Dermis blood vessel endothelial cell (primary cell): ENCODE results near the gene ZEB2. TPM values are rescaled to one million over a fixed set of nuclear protein-coding genes. Genes with fewer than 3 reads are reported as not detected.

Experiments
- DNase-seq: peaks from one replicate; pipeline ENCODE4 v3.0.0; 2010
- total RNA-seq: library from RNA; depleted of rRNA; stranded (reverse); fragments of >200 nt; gene quantifications from 2 replicates; pipeline ENCODE4 v1.2.3, GENCODE V29; 2014

The ZEB2 gene
- total RNA-seq, 1 donor from 2014 or later, result 5.3 TPM

DNA sequence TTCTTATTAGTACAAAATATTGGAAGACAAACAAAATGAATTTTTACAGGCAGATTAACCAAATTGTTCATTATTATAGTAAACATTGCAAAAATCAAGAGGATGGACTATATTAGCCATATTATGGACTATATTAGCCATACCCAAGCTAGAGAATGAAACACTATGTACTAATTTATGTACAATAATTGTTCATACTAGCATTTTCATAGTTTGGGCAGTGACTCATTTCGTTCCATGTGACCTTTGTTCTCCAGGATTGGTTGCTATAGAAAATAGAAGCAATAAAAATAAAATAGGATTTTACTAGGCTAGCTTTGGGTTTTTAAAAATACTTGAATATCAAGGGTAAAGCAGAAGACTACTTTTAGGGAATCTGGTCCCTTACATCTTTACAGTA lies 176.8 kb downstream of the ZEB2 start:
- DNase-seq, result no peak

DNA sequence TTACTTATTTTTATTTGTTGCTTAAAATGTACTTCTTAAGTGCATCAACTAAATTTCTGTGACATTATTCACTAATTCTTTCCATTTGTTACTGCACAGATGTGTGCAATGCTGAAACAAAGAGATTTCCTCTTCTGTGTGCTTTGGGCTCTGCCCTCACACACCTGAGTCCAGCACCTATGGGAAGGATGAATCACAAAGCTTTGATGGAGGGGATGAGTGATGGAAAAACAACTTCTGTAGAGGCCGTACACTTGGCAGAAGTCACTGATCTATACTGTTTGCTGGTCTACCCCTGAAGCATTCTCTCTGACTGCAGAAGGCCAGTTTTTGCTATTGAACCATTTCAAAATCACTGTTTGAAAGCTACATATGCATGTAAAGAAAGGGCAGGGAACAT lies 178.4 kb downstream of the ZEB2 start:
- DNase-seq, result no peak

DNA sequence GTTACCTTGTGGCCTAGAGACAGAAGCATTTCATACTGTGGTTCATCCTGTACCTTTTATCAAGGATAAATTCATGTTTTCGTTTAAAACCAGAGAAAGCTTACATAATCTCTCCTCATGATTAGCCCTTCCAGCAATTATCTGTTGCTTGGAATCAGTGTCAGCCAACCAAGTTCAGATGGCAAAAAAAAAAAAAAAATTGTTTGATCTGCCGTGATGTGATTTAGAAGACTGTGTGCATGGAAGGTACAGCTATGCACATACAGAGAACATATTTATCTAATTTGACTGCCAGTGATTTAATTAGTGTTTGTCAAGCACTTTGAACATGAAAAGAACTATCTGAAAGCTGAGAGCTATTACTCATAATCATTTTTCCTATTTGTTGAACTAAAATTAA lies 180.9 kb downstream of the ZEB2 start:
- no peak for DNase-seq

DNA sequence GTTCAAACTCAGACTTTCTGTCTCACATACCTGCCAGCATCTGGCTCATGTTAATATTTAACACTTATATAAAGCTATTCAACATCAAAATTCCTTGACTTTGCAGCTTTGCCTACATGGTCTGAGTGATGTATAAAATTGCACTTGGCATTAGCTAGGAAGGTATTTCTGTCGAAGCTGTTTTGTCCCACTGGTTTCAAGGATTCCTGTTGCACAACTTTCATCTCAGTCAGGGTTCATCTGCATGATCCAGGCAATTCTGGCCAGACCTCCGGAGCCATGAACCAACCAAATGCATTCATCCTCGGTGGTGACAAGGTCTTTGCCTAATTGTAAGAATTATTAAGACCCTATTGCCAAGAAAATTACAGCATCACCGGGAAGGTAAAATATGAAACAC lies 185.4 kb downstream of the ZEB2 start:
- no peak for DNase-seq
